ENCODE measurements around the gene CX3CR1. TPM values are rescaled to one million over a fixed set of nuclear protein-coding genes. Genes with fewer than 3 reads are reported as not detected.

Gene CX3CR1
- total RNA-seq, 2 donors from 2014 or later: 0.28 to 0.54 TPM

DNA sequence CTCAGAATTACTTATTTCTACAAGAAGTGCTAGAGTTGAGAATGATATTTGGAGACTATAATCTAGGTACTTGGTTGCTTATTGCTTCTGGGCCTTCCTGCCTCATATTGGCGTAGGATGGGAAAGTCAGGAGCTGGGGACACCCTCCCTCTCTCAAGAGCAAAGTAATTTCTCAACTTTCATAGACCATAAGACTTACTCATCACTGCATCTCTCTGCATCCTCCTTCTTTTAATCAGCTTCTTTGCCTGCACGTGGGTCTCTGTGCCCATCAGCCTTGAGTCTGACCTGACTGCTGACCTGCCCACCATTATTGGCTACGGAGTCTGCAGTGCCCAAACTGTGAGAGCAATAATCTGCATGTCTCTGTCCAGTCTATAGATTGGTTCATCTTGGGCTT lies 60.1 kb downstream of the CX3CR1 start:
- H3K27me3 ChIP-seq (replicated peaks; ENCODE audit: insufficient read depth): no peaks in the 10 kb centered on the region
- H3K27ac ChIP-seq: no peak overlapping the region
- DNase-seq (ENCODE audit: low spot score): no peak
- TF ChIP-seq, protein P1, sequence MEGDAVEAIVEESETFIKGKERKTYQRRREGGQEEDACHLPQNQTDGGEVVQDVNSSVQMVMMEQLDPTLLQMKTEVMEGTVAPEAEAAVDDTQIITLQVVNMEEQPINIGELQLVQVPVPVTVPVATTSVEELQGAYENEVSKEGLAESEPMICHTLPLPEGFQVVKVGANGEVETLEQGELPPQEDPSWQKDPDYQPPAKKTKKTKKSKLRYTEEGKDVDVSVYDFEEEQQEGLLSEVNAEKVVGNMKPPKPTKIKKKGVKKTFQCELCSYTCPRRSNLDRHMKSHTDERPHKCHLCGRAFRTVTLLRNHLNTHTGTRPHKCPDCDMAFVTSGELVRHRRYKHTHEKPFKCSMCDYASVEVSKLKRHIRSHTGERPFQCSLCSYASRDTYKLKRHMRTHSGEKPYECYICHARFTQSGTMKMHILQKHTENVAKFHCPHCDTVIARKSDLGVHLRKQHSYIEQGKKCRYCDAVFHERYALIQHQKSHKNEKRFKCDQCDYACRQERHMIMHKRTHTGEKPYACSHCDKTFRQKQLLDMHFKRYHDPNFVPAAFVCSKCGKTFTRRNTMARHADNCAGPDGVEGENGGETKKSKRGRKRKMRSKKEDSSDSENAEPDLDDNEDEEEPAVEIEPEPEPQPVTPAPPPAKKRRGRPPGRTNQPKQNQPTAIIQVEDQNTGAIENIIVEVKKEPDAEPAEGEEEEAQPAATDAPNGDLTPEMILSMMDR (IDR thresholded peaks at IDR 0.05): no peak
- ATAC-seq (ENCODE audit: insufficient number of reproducible peaks, low FRiP score, low read depth): no peak
- H3K4me3 ChIP-seq: no peak overlapping the region
- no peaks in the 10 kb centered on the region for H3K9me3 ChIP-seq
- H3K4me1 ChIP-seq (ENCODE audit: control insufficient read depth in 1 of 2, low read depth in 2 of 2): no peaks in the 10 kb centered on the region
- no peaks in the 10 kb centered on the region for H3K36me3 ChIP-seq

DNA sequence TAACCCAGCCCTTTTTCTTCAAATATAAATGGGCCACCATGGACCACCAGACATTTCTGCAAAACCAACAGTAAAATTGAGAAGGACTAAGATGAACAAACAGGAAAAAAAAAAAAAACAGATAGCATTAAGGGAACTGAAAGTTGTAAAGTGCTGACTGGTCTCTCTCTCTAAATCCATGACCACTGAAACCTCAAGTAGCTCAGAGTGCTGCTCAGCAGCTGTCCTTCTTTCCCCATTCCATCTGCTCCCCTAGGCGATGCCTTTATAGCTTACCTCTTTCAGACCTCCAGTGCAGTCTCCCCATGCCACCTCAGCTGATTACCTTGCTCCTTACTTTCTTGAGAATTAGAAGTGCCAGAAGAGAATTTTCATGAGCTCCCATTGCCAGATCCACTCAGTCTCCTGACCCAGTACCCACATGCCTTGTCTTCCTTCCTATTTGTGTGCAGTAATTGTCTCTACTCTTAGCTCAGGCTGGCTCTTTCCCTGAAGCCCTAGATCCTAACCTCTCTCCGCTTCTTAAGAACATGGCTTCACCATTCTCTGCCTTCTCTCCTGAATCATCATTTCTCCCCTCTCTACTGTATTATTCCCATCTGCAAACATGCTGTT lies 63.6 kb downstream of the CX3CR1 start:
- no peaks in the 10 kb centered on the region for H3K4me1 ChIP-seq (ENCODE audit: control insufficient read depth in 1 of 2, low read depth in 2 of 2)
- ATAC-seq (ENCODE audit: insufficient number of reproducible peaks, low FRiP score, low read depth) (no peak), DNase-seq (ENCODE audit: low spot score) (no peak)
- TF ChIP-seq, protein P1 (IDR thresholded peaks at IDR 0.05): no peak
- no peaks in the 10 kb centered on the region for H3K36me3 ChIP-seq
- no peaks in the 10 kb centered on the region for H3K9me3 ChIP-seq
- no peaks in the 10 kb centered on the region for H3K27me3 ChIP-seq (replicated peaks; ENCODE audit: insufficient read depth)
- H3K27ac ChIP-seq: no peak overlapping the region
- H3K4me3 ChIP-seq: no peak overlapping the region

DNA sequence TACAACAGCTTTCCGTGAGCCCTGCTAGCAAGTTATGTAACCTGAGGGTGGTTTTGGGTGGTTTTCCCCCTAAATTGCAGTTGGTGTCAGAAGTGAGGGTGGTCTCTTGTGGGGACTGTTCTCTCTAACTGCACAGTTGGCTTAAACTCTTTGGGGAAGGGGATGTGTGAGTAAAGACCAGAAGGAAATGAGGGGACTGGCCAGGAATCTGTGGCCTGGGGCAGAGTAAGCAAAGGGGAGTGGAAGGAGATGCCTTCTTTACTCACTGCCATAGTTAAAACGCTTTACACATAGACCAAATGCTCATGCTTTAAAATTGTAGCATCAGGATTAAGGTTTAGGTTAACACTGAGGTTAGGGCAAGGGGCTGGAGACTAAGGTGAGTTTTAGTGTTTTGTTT lies 66.2 kb downstream of the CX3CR1 start:
- no peak overlapping the region for H3K4me3 ChIP-seq
- ATAC-seq (ENCODE audit: insufficient number of reproducible peaks, low FRiP score, low read depth): no peak
- H3K27me3 ChIP-seq (replicated peaks; ENCODE audit: insufficient read depth): no peaks in the 10 kb centered on the region
- TF ChIP-seq, protein P1 (IDR thresholded peaks at IDR 0.05): no peak
- H3K27ac ChIP-seq: no peak overlapping the region
- no peaks in the 10 kb centered on the region for H3K9me3 ChIP-seq
- H3K36me3 ChIP-seq: no peaks in the 10 kb centered on the region
- no peaks in the 10 kb centered on the region for H3K4me1 ChIP-seq (ENCODE audit: control insufficient read depth in 1 of 2, low read depth in 2 of 2)
- DNase-seq (ENCODE audit: low spot score): no peak

Other genes with a start within 250 kb of the CX3CR1 start
- under 1 TPM in 1 of 2 donors, not detected in 1; 0.07 TPM for gene SCN11A, start 228.1 kb downstream of the CX3CR1 start, total RNA-seq
- gene WDR48, start 228.0 kb downstream of the CX3CR1 start, total RNA-seq: 10 to 100 TPM; 17.7 to 29.9 TPM
- gene GORASP1, start 172.4 kb downstream of the CX3CR1 start, total RNA-seq: 10 to 100 TPM; 59.3 to 84.6 TPM
- gene TTC21A, start 172.4 kb downstream of the CX3CR1 start, total RNA-seq: 10 to 100 TPM in 1 of 2 donors, 1 to 10 TPM in 1; 3.0 to 14.9 TPM
- 100 to 1,000 TPM in 1 of 2 donors, 10 to 100 TPM in 1; 96.8 to 117 TPM for gene CSRNP1, start 126.4 kb downstream of the CX3CR1 start, total RNA-seq
- gene XIRP1, start 87.4 kb downstream of the CX3CR1 start, total RNA-seq: 1 to 10 TPM in 1 of 2 donors, not detected in 1; 2.0 TPM
- not detected for gene CCR8, start 49.7 kb upstream of the CX3CR1 start, total RNA-seq
- gene SLC25A38, start 103.3 kb upstream of the CX3CR1 start, total RNA-seq: 10 to 100 TPM; 30.5 to 31.8 TPM
- 100 to 1,000 TPM; 429 to 480 TPM for gene RPSA, start 126.7 kb upstream of the CX3CR1 start, total RNA-seq
- gene MOBP, start 187.6 kb upstream of the CX3CR1 start, total RNA-seq: not detected

All from thoracic aorta (tissue), 2 donors.